ENCODE results near the gene IL36A.

GRCh38 chr2:113018509-113018908 is 13.2 kb downstream of the IL36A start:
- TF ChIP-seq CTCF (IDR thresholded peaks at IDR 0.05; ENCODE audit: borderline replicate concordance, extremely low read depth, low read length, poor library complexity, severe bottlenecking): no peak
- TF ChIP-seq EZH2 (IDR thresholded peaks at IDR 0.05; ENCODE audit: borderline replicate concordance, low read depth, low read length, severe bottlenecking): no peak

Data from DND-41 (cell line).